ENCODE measurements around the gene TMEM129.
"Not testable (repeated sequence)": the region's sequence is repeated elsewhere in the genome, so short reads cannot be mapped to it uniquely, and the experiment has no call there.

Gene TMEM129

GRCh38 chr4:1675136-1675801 is 45.9 kb downstream of the TMEM129 start:
- no peak for DNase-seq (ENCODE audit: low read depth)
- H3K4me3 ChIP-seq (ENCODE audit: low read length), result no peak overlapping the region
- TF ChIP-seq, protein P1, sequence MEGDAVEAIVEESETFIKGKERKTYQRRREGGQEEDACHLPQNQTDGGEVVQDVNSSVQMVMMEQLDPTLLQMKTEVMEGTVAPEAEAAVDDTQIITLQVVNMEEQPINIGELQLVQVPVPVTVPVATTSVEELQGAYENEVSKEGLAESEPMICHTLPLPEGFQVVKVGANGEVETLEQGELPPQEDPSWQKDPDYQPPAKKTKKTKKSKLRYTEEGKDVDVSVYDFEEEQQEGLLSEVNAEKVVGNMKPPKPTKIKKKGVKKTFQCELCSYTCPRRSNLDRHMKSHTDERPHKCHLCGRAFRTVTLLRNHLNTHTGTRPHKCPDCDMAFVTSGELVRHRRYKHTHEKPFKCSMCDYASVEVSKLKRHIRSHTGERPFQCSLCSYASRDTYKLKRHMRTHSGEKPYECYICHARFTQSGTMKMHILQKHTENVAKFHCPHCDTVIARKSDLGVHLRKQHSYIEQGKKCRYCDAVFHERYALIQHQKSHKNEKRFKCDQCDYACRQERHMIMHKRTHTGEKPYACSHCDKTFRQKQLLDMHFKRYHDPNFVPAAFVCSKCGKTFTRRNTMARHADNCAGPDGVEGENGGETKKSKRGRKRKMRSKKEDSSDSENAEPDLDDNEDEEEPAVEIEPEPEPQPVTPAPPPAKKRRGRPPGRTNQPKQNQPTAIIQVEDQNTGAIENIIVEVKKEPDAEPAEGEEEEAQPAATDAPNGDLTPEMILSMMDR (IDR thresholded peaks at IDR 0.05; ENCODE audit: insufficient read depth, low read depth, low read length, missing control alignments), result no peak

DNA sequence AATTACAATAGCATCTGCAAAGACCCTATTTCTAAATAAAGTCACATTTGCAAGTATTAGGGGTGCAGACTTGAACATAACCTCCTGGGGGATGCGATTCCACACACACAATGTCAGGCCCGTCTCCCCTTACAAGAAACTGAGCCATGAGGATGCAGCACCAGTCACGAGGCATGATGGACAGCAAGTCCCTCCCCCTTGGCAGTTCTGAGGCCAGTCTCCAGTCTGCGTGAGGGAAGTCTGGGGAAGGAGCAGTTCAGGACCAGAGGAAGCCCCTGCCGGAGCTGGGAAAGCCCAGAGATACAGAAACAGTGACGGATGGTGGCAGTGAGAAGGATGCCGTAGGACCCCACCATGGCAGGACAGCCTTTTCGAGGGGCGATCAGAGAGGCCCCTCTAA is 46.4 kb downstream of the TMEM129 start:
- no peak overlapping the region for H3K4me3 ChIP-seq (ENCODE audit: low read length)
- DNase-seq (ENCODE audit: low read depth), result no peak
- TF ChIP-seq, protein P1 (IDR thresholded peaks at IDR 0.05; ENCODE audit: insufficient read depth, low read depth, low read length, missing control alignments), result no peak

DNA sequence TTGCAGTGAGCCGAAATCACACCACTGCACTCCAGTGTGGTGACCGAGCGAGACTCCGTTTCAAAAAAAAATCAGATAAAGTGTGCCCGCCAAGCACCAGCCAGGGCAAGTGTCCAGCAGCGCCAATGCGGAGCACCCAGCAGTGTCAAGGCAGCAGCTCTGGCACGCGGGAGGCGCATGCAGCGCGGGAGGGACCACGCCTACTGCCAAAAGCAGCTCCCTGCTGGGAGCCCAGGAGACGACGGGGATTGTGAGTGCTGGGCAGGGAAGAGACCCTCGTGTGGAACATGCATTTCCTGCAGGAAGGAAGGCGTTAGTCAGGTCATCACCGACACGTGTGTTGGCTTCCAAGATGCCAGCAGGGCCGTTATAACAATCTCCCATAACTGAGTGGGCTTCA is 47.5 kb downstream of the TMEM129 start:
- H3K4me3 ChIP-seq (ENCODE audit: low read length), result no peak overlapping the region
- no peak for DNase-seq (ENCODE audit: low read depth)
- TF ChIP-seq, protein P1 (IDR thresholded peaks at IDR 0.05; ENCODE audit: insufficient read depth, low read depth, low read length, missing control alignments), result no peak

- not testable (repeated sequence) for DNase-seq (ENCODE audit: low read depth); H3K4me3 ChIP-seq (ENCODE audit: low read length)
These were observed 50.1 kb downstream of the TMEM129 start for GRCh38 chr4:1671011-1671410.

DNA sequence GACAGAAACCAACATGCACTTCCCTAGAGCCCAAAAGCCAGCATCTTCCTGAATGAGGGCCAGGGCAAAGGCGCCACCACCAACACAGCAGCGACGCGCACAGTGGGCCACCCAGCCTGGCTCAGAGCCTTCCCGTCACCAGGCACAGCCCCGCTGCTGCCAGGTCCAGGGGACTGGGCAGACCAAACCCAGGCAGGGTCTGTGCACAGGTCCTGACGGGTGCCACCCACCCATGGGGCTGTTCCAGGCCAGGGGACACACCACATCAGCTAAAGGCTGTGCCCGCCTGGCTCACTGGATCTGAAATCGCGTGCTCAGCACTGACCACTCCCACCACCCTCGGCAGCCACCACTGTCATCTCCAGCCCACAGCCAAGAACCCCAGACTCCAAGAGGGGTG is 50.8 kb downstream of the TMEM129 start:
- no peak overlapping the region for H3K4me3 ChIP-seq (ENCODE audit: low read length)
- TF ChIP-seq, protein P1 (IDR thresholded peaks at IDR 0.05; ENCODE audit: insufficient read depth, low read depth, low read length, missing control alignments), result no peak
- DNase-seq (ENCODE audit: low read depth), result no peak

GRCh38 chr4:1669850-1670249 is 51.3 kb downstream of the TMEM129 start:
- H3K4me3 ChIP-seq (ENCODE audit: low read length), result no peak overlapping the region
- TF ChIP-seq, protein P1 (IDR thresholded peaks at IDR 0.05; ENCODE audit: insufficient read depth, low read depth, low read length, missing control alignments), result no peak
- DNase-seq (ENCODE audit: low read depth), result no peak

DNA sequence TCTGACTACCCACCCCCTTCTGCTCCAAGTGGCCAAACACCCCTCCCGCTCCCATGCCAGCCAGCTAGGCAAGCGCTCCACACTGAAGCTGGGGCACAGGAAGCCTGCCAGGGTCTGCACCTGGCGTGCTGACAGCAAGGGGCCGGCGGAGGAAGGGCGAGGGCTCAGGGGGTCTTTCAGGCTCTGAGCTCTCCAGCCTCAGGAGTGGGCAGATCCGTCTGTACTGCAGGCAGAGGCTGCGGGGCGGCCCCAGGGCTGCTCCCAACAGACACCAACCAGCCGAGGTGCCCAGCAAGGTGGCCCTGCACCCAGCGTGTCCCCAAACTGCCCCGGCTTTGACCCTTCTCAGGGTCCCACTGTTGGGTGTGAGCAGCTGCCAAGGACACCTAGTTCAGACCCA is 51.9 kb downstream of the TMEM129 start:
- no peak overlapping the region for H3K4me3 ChIP-seq (ENCODE audit: low read length)
- TF ChIP-seq, protein P1 (IDR thresholded peaks at IDR 0.05; ENCODE audit: insufficient read depth, low read depth, low read length, missing control alignments), result no peak
- no peak for DNase-seq (ENCODE audit: low read depth)
